SJCRH30 (cell line): ENCODE measurements around the gene TASP1. TPM values are rescaled to one million over a fixed set of nuclear protein-coding genes. Genes with fewer than 3 reads are reported as not detected.
A peak's percentile ranks its signal among the peaks of the same experiment; 100 is the strongest.

ENCODE experiments used
- DNase-seq, 2 experiments: peaks; one replicate each; pipeline ENCODE4 v3.0.0-alpha.2; 2015 to 2020
- H3K27ac ChIP-seq: fragments of 250-450 bp; sonication (Bioruptor Pico); 2 replicates; pipeline ENCODE4 v1.5.1; 2020; ENCODE audit warnings: mild to moderate bottlenecking, moderate library complexity
- H3K27me3 ChIP-seq: fragments of 250-450 bp; sonication (Bioruptor Pico); 2 replicates; pipeline ENCODE4 v1.5.1; 2020; ENCODE audit warnings: mild to moderate bottlenecking, moderate library complexity
- H3K36me3 ChIP-seq: fragments of 250-450 bp; sonication (Bioruptor Pico); 2 replicates; pipeline ENCODE4 v1.5.1; 2020; ENCODE audit warnings: mild to moderate bottlenecking, moderate library complexity
- H3K4me1 ChIP-seq: fragments of 250-450 bp; sonication (Bioruptor Pico); 2 replicates; pipeline ENCODE4 v1.5.1; 2020; ENCODE audit warnings: mild to moderate bottlenecking, moderate library complexity
- H3K4me3 ChIP-seq: fragments of 250-450 bp; sonication (Bioruptor Pico); 2 replicates; pipeline ENCODE4 v1.5.1; 2020; ENCODE audit warnings: mild to moderate bottlenecking, moderate library complexity
- H3K9me3 ChIP-seq: fragments of 250-450 bp; sonication (Bioruptor Pico); replicated peaks from 2 replicates; pipeline ENCODE4 v1.5.1; 2020; ENCODE audit warnings: mild to moderate bottlenecking, moderate library complexity
- total RNA-seq: library from RNA; depleted of rRNA; stranded (reverse); fragments of >200 nt; shearing (Covaris generic); gene quantifications from 2 replicates; pipeline ENCODE4 v1.2.3, GENCODE V29; 2014; rRNA removed

Gene TASP1
- total RNA-seq, 1 experiment from 2014 or later, result 7.1 TPM

GRCh38 chr20:13342469-13343242, 296.1 kb downstream of the TASP1 start:
- no peaks in the 10 kb centered on the region for H3K27me3 ChIP-seq
- H3K36me3 ChIP-seq, result no peaks in the 10 kb centered on the region
- H3K27ac ChIP-seq, result no peak overlapping the region
- no peaks in the 10 kb centered on the region for H3K9me3 ChIP-seq
- no peak overlapping the region for H3K4me3 ChIP-seq
- no peaks in the 10 kb centered on the region for H3K4me1 ChIP-seq
- no peak for DNase-seq

- Histone ChIP-seq H3K27me3 (no peaks in the 10 kb centered on the region), H3K4me3 (no peak overlapping the region), H3K4me1 (no peaks in the 10 kb centered on the region), H3K27ac (no peak overlapping the region), H3K36me3 (no peaks in the 10 kb centered on the region), H3K9me3 (no peaks in the 10 kb centered on the region)
- peak in 1 of 2 experiments; percentile 34 for DNase-seq
Measured at GRCh38 chr20:13341737-13342393, 296.9 kb downstream of the TASP1 start.

- Histone ChIP-seq H3K4me1 (no peaks in the 10 kb centered on the region), H3K36me3 (no peaks in the 10 kb centered on the region), H3K9me3 (no peaks in the 10 kb centered on the region), H3K4me3 (no peak overlapping the region), H3K27me3 (no peaks in the 10 kb centered on the region), H3K27ac (no peak overlapping the region)
- no peak for DNase-seq
Measured at GRCh38 chr20:13340088-13340487, 298.6 kb downstream of the TASP1 start.

Other genes starting within 250 kb of the TASP1 start
- 27.8 and 33.9 TPM in 2 replicates for gene ESF1, start 146.0 kb upstream of the TASP1 start, total RNA-seq
- 29.1 and 36.2 TPM in 2 replicates for gene NDUFAF5, start 146.1 kb upstream of the TASP1 start, total RNA-seq